Measurements from ENCODE around the gene CTBS.

DNA sequence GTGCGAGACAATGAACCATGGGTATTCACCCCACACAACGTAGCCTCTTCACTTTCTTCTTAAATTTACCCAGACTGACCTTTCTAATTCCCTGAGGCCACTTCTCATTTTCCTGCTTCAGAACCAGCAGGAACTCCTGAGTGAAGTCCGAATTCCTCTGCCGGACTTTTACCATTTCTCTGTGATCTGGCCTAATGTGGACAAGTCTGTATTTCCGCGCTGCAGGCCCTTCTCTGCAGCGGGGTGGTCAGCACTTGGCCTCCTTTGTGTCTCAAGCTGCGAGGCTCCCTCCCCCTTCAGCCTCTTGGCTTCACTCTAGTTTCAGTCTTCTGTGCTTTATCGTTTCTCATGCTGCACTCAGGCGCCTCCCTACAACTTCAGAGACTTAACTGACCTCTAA, 9.4 kb upstream of the CTBS start:
- TF ChIP-seq, protein P1, sequence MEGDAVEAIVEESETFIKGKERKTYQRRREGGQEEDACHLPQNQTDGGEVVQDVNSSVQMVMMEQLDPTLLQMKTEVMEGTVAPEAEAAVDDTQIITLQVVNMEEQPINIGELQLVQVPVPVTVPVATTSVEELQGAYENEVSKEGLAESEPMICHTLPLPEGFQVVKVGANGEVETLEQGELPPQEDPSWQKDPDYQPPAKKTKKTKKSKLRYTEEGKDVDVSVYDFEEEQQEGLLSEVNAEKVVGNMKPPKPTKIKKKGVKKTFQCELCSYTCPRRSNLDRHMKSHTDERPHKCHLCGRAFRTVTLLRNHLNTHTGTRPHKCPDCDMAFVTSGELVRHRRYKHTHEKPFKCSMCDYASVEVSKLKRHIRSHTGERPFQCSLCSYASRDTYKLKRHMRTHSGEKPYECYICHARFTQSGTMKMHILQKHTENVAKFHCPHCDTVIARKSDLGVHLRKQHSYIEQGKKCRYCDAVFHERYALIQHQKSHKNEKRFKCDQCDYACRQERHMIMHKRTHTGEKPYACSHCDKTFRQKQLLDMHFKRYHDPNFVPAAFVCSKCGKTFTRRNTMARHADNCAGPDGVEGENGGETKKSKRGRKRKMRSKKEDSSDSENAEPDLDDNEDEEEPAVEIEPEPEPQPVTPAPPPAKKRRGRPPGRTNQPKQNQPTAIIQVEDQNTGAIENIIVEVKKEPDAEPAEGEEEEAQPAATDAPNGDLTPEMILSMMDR (IDR thresholded peaks at IDR 0.05): no peak
- TF ChIP-seq ZFX (IDR thresholded peaks at IDR 0.05; ENCODE audit: borderline replicate concordance): no peak
